ENCODE measurements around the gene SLC35F4. TPM values are rescaled to one million over a fixed set of nuclear protein-coding genes. Genes with fewer than 3 reads are reported as not detected.

The SLC35F4 gene
- polyA plus RNA-seq, 1 donor from 2014 or later, result 21.0 TPM

- H4K20me1 ChIP-seq (ENCODE audit: insufficient read depth), result no peaks in the 10 kb centered on the region
- TF ChIP-seq, protein P1, sequence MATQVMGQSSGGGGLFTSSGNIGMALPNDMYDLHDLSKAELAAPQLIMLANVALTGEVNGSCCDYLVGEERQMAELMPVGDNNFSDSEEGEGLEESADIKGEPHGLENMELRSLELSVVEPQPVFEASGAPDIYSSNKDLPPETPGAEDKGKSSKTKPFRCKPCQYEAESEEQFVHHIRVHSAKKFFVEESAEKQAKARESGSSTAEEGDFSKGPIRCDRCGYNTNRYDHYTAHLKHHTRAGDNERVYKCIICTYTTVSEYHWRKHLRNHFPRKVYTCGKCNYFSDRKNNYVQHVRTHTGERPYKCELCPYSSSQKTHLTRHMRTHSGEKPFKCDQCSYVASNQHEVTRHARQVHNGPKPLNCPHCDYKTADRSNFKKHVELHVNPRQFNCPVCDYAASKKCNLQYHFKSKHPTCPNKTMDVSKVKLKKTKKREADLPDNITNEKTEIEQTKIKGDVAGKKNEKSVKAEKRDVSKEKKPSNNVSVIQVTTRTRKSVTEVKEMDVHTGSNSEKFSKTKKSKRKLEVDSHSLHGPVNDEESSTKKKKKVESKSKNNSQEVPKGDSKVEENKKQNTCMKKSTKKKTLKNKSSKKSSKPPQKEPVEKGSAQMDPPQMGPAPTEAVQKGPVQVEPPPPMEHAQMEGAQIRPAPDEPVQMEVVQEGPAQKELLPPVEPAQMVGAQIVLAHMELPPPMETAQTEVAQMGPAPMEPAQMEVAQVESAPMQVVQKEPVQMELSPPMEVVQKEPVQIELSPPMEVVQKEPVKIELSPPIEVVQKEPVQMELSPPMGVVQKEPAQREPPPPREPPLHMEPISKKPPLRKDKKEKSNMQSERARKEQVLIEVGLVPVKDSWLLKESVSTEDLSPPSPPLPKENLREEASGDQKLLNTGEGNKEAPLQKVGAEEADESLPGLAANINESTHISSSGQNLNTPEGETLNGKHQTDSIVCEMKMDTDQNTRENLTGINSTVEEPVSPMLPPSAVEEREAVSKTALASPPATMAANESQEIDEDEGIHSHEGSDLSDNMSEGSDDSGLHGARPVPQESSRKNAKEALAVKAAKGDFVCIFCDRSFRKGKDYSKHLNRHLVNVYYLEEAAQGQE (IDR thresholded peaks at IDR 0.05; ENCODE audit: borderline replicate concordance), result no peak
- TF ChIP-seq SMC3 (conservative IDR thresholded peaks at IDR 0.05; ENCODE audit: poor library complexity), result no peak
- no peak for TF ChIP-seq EZH2 (IDR thresholded peaks at IDR 0.05; ENCODE audit: borderline replicate concordance, insufficient read depth, low read length, poor library complexity, severe bottlenecking)
- H3F3A ChIP-seq (ENCODE audit: insufficient read depth, low read length, poor library complexity, severe bottlenecking), result no peaks in the 10 kb centered on the region
- no peaks in the 10 kb centered on the region for H3K27me3 ChIP-seq (ENCODE audit: insufficient read depth, low read depth, low read length)
- H3K9ac ChIP-seq (ENCODE audit: low read length), result no peak overlapping the region
- no peak overlapping the region for H2AFZ ChIP-seq (ENCODE audit: low read depth, low read length)
- no peak overlapping the region for H3K4me2 ChIP-seq (ENCODE audit: low read length)
- no peaks in the 10 kb centered on the region for H3K9me2 ChIP-seq (ENCODE audit: insufficient read depth, low read length)
- H3K36me3 ChIP-seq (ENCODE audit: insufficient read depth, low read length), result no peaks in the 10 kb centered on the region
- no peak overlapping the region for H3K4me3 ChIP-seq (ENCODE audit: low read length)
- no peaks in the 10 kb centered on the region for H3K79me2 ChIP-seq (replicated peaks; ENCODE audit: insufficient read depth, low read length)
- H3K27ac ChIP-seq (ENCODE audit: low read length), result no peak overlapping the region
- no peaks in the 10 kb centered on the region for H3K9me3 ChIP-seq (ENCODE audit: low read length)
These were observed 335.3 kb downstream of the SLC35F4 start for GRCh38 chr14:57530571-57530970.

- no peaks in the 10 kb centered on the region for H3K36me3 ChIP-seq (ENCODE audit: insufficient read depth, low read length)
- no peak overlapping the region for H3K4me2 ChIP-seq (ENCODE audit: low read length)
- no peaks in the 10 kb centered on the region for H4K20me1 ChIP-seq (ENCODE audit: insufficient read depth)
- no peak for TF ChIP-seq SMC3 (conservative IDR thresholded peaks at IDR 0.05; ENCODE audit: poor library complexity)
- TF ChIP-seq TAF1 (IDR thresholded peaks at IDR 0.05; ENCODE audit: low read depth), result no peak
- no peaks in the 10 kb centered on the region for H3K79me2 ChIP-seq (replicated peaks; ENCODE audit: insufficient read depth, low read length)
- no peak overlapping the region for H2AFZ ChIP-seq (ENCODE audit: low read depth, low read length)
- H3K9me2 ChIP-seq (ENCODE audit: insufficient read depth, low read length), result no peaks in the 10 kb centered on the region
- H3K4me3 ChIP-seq (ENCODE audit: low read length), result no peak overlapping the region
- H3K27me3 ChIP-seq (ENCODE audit: insufficient read depth, low read depth, low read length), result no peaks in the 10 kb centered on the region
- no peak overlapping the region for H3K27ac ChIP-seq (ENCODE audit: low read length)
- no peak overlapping the region for H3K9ac ChIP-seq (ENCODE audit: low read length)
- no peaks in the 10 kb centered on the region for H3K9me3 ChIP-seq (ENCODE audit: low read length)
- H3F3A ChIP-seq (ENCODE audit: insufficient read depth, low read length, poor library complexity, severe bottlenecking), result no peaks in the 10 kb centered on the region
These were observed 338.9 kb downstream of the SLC35F4 start for GRCh38 chr14:57526942-57527341.

- no peaks in the 10 kb centered on the region for H3K9me2 ChIP-seq (ENCODE audit: insufficient read depth, low read length)
- H3K4me3 ChIP-seq (ENCODE audit: low read length), result no peak overlapping the region
- no peaks in the 10 kb centered on the region for H4K20me1 ChIP-seq (ENCODE audit: insufficient read depth)
- H3F3A ChIP-seq (ENCODE audit: insufficient read depth, low read length, poor library complexity, severe bottlenecking), result no peaks in the 10 kb centered on the region
- no peak overlapping the region for H3K27ac ChIP-seq (ENCODE audit: low read length)
- TF ChIP-seq SMC3 (conservative IDR thresholded peaks at IDR 0.05; ENCODE audit: poor library complexity), result no peak
- TF ChIP-seq CTCF (IDR thresholded peaks at IDR 0.05; ENCODE audit: poor library complexity, severe bottlenecking), result no peak
- TF ChIP-seq POLR2AphosphoS5 (IDR thresholded peaks at IDR 0.05), result no peak
- no peak for TF ChIP-seq RAD21 (conservative IDR thresholded peaks at IDR 0.05)
- TF ChIP-seq EZH2 (IDR thresholded peaks at IDR 0.05; ENCODE audit: borderline replicate concordance, insufficient read depth, low read length, poor library complexity, severe bottlenecking), result no peak
- no peak for TF ChIP-seq TAF1 (IDR thresholded peaks at IDR 0.05; ENCODE audit: low read depth)
- TF ChIP-seq, protein P1 (IDR thresholded peaks at IDR 0.05; ENCODE audit: borderline replicate concordance), result no peak
- TF ChIP-seq MXI1 (conservative IDR thresholded peaks at IDR 0.05; ENCODE audit: poor library complexity, severe bottlenecking), result no peak
- no peak for TF ChIP-seq EP300 (conservative IDR thresholded peaks at IDR 0.05; ENCODE audit: poor library complexity, severe bottlenecking)
- H3K36me3 ChIP-seq (ENCODE audit: insufficient read depth, low read length), result no peaks in the 10 kb centered on the region
- H3K79me2 ChIP-seq (replicated peaks; ENCODE audit: insufficient read depth, low read length), result no peaks in the 10 kb centered on the region
- H3K4me2 ChIP-seq (ENCODE audit: low read length), result no peak overlapping the region
- no peak overlapping the region for H3K9ac ChIP-seq (ENCODE audit: low read length)
- no peaks in the 10 kb centered on the region for H3K9me3 ChIP-seq (ENCODE audit: low read length)
- H3K27me3 ChIP-seq (ENCODE audit: insufficient read depth, low read depth, low read length), result no peaks in the 10 kb centered on the region
- H2AFZ ChIP-seq (ENCODE audit: low read depth, low read length), result no peak overlapping the region
These were observed 346.8 kb downstream of the SLC35F4 start for GRCh38 chr14:57519043-57519442.

Data from neural cell (in vitro differentiated cells).